ENCODE measurements around the gene PRPF19. TPM values are rescaled to one million over a fixed set of nuclear protein-coding genes. Genes with fewer than 3 reads are reported as not detected.

The PRPF19 gene
- total RNA-seq, 1 experiment from 2014 or later: 91.2 TPM

GRCh38 chr11:60937811-60938210 is 31.4 kb upstream of the PRPF19 start:
- no peak for DNase-seq (ENCODE audit: low read depth)

- no peak for DNase-seq (ENCODE audit: low read depth)
These were observed 30.8 kb upstream of the PRPF19 start for GRCh38 chr11:60937144-60937527.

- no peak for DNase-seq (ENCODE audit: low read depth)
These were observed 30.2 kb upstream of the PRPF19 start for GRCh38 chr11:60936467-60937143.

- no peak for DNase-seq (ENCODE audit: low read depth)
These were observed 29.5 kb upstream of the PRPF19 start for GRCh38 chr11:60935676-60936442.

GRCh38 chr11:60934790-60935605 is 28.6 kb upstream of the PRPF19 start:
- no peak for DNase-seq (ENCODE audit: low read depth)

- DNase-seq (ENCODE audit: low read depth): no peak
These were observed 27.9 kb upstream of the PRPF19 start for GRCh38 chr11:60934124-60934789.

GRCh38 chr11:60933416-60934123 is 27.2 kb upstream of the PRPF19 start:
- no peak for DNase-seq (ENCODE audit: low read depth)

- no peak for DNase-seq (ENCODE audit: low read depth)
These were observed 26.4 kb upstream of the PRPF19 start for GRCh38 chr11:60932605-60933356.

GRCh38 chr11:60931917-60932316 is 25.5 kb upstream of the PRPF19 start:
- DNase-seq (ENCODE audit: low read depth): no peak

- no peak for DNase-seq (ENCODE audit: low read depth)
These were observed 24.0 kb upstream of the PRPF19 start for GRCh38 chr11:60930394-60930793.

GRCh38 chr11:60929764-60930163 is 23.4 kb upstream of the PRPF19 start:
- DNase-seq (ENCODE audit: low read depth): no peak

- no peak for DNase-seq (ENCODE audit: low read depth)
These were observed 22.2 kb upstream of the PRPF19 start for GRCh38 chr11:60928563-60929001.

GRCh38 chr11:60927600-60927999 is 21.2 kb upstream of the PRPF19 start:
- no peak for DNase-seq (ENCODE audit: low read depth)

GRCh38 chr11:60927061-60927592 is 20.7 kb upstream of the PRPF19 start:
- no peak for DNase-seq (ENCODE audit: low read depth)

GRCh38 chr11:60926500-60926899 is 20.1 kb upstream of the PRPF19 start:
- no peak for DNase-seq (ENCODE audit: low read depth)

- peak; percentile 76 for DNase-seq (ENCODE audit: low read depth)
These were observed 19.5 kb upstream of the PRPF19 start for GRCh38 chr11:60925868-60926267.

- peak; percentile 20 for DNase-seq (ENCODE audit: low read depth)
These were observed 18.8 kb upstream of the PRPF19 start for GRCh38 chr11:60924906-60925853.

- DNase-seq (ENCODE audit: low read depth): peak; percentile 85
These were observed 17.9 kb upstream of the PRPF19 start, which contains the start of gene TMEM132A for GRCh38 chr11:60924110-60924905. Gene TMEM132A (plus strand): TSS chr11:60924460. CDS start chr11:60924634, 174 bp downstream.
